ENCODE measurements around the gene SMC1A. TPM values are rescaled to one million over a fixed set of nuclear protein-coding genes. Genes with fewer than 3 reads are reported as not detected.

SMC1A gene
- total and polyA plus RNA-seq, 2 of the 8 experiments (the other 6 are each of a cell fraction or from before 2014, with no cell fraction given), result 22.2 to 98.1 TPM

DNA sequence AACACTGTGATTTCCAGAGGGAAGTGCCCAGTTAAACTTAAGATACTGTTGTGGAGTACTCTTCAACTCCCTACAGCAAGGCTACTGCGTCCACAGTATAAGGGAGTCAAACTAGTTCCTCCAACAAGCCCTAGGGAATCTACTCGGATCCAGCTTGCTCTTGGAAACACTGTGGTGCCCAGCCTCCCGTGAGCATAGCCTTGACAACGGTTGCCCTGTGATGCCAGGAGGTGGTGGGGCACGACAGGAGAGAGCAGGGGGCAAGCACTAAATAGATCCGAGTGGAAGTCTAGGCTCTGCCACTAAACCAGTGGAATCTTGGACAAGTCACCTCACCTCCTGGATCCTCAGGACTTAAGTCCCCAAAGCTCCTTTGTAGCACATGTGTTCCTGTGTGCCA, 45.6 kb downstream of the SMC1A start (continued):
- TF ChIP-seq, protein P1, sequence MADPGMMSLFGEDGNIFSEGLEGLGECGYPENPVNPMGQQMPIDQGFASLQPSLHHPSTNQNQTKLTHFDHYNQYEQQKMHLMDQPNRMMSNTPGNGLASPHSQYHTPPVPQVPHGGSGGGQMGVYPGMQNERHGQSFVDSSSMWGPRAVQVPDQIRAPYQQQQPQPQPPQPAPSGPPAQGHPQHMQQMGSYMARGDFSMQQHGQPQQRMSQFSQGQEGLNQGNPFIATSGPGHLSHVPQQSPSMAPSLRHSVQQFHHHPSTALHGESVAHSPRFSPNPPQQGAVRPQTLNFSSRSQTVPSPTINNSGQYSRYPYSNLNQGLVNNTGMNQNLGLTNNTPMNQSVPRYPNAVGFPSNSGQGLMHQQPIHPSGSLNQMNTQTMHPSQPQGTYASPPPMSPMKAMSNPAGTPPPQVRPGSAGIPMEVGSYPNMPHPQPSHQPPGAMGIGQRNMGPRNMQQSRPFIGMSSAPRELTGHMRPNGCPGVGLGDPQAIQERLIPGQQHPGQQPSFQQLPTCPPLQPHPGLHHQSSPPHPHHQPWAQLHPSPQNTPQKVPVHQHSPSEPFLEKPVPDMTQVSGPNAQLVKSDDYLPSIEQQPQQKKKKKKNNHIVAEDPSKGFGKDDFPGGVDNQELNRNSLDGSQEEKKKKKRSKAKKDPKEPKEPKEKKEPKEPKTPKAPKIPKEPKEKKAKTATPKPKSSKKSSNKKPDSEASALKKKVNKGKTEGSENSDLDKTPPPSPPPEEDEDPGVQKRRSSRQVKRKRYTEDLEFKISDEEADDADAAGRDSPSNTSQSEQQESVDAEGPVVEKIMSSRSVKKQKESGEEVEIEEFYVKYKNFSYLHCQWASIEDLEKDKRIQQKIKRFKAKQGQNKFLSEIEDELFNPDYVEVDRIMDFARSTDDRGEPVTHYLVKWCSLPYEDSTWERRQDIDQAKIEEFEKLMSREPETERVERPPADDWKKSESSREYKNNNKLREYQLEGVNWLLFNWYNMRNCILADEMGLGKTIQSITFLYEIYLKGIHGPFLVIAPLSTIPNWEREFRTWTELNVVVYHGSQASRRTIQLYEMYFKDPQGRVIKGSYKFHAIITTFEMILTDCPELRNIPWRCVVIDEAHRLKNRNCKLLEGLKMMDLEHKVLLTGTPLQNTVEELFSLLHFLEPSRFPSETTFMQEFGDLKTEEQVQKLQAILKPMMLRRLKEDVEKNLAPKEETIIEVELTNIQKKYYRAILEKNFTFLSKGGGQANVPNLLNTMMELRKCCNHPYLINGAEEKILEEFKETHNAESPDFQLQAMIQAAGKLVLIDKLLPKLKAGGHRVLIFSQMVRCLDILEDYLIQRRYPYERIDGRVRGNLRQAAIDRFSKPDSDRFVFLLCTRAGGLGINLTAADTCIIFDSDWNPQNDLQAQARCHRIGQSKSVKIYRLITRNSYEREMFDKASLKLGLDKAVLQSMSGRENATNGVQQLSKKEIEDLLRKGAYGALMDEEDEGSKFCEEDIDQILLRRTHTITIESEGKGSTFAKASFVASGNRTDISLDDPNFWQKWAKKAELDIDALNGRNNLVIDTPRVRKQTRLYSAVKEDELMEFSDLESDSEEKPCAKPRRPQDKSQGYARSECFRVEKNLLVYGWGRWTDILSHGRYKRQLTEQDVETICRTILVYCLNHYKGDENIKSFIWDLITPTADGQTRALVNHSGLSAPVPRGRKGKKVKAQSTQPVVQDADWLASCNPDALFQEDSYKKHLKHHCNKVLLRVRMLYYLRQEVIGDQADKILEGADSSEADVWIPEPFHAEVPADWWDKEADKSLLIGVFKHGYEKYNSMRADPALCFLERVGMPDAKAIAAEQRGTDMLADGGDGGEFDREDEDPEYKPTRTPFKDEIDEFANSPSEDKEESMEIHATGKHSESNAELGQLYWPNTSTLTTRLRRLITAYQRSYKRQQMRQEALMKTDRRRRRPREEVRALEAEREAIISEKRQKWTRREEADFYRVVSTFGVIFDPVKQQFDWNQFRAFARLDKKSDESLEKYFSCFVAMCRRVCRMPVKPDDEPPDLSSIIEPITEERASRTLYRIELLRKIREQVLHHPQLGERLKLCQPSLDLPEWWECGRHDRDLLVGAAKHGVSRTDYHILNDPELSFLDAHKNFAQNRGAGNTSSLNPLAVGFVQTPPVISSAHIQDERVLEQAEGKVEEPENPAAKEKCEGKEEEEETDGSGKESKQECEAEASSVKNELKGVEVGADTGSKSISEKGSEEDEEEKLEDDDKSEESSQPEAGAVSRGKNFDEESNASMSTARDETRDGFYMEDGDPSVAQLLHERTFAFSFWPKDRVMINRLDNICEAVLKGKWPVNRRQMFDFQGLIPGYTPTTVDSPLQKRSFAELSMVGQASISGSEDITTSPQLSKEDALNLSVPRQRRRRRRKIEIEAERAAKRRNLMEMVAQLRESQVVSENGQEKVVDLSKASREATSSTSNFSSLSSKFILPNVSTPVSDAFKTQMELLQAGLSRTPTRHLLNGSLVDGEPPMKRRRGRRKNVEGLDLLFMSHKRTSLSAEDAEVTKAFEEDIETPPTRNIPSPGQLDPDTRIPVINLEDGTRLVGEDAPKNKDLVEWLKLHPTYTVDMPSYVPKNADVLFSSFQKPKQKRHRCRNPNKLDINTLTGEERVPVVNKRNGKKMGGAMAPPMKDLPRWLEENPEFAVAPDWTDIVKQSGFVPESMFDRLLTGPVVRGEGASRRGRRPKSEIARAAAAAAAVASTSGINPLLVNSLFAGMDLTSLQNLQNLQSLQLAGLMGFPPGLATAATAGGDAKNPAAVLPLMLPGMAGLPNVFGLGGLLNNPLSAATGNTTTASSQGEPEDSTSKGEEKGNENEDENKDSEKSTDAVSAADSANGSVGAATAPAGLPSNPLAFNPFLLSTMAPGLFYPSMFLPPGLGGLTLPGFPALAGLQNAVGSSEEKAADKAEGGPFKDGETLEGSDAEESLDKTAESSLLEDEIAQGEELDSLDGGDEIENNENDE (IDR thresholded peaks at IDR 0.05; ENCODE audit: insufficient replicate concordance, low read length), result no peak
- no peak for TF ChIP-seq EZH2 (IDR thresholded peaks at IDR 0.05; ENCODE audit: low read depth, low read length, severe bottlenecking)
